ENCODE results near the gene CNOT6.
"Not testable (repeated sequence)": the region's sequence is repeated elsewhere in the genome, so short reads cannot be mapped to it uniquely, and the experiment has no call there.

The CNOT6 gene

DNA sequence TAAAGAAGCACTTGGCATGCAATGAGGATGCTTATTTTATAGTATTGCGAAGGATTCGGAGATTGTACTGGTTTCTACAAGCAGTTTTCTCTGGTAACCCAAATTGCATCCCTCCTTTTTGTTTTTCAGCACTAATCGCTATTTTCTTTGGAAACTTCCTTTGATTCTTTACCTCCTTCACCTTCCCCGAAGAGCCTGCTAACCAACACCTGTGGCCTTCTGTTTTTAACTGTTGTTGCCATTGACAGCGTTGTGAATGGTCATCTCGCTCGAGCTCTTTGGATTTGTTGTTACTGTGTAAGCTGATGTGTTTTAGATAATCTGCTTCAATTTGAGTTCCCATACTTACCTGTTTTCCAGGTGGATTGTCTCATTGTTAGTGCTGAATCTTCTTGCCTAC, 1.1 kb downstream of the CNOT6 start:
- H3K9me3 ChIP-seq = no peaks in the 10 kb centered on the region
- peak overlapping the region; percentile 90 for H3K4me3 ChIP-seq (ENCODE audit: low read depth, low read length)
- peaks cover 24% of the 10 kb centered on the region for H3K36me3 ChIP-seq
- no peak for DNase-seq
- TF ChIP-seq CTCF (IDR thresholded peaks at IDR 0.05; ENCODE audit: low read depth, low read length) = no peak
- no peaks in the 10 kb centered on the region for H3K27me3 ChIP-seq
- H3K4me1 ChIP-seq = no peaks in the 10 kb centered on the region

GRCh38 chr5:180495991-180496741, 2.0 kb downstream of the CNOT6 start:
- Histone ChIP-seq H3K4me1 (no peaks in the 10 kb centered on the region), H3K36me3 (peaks cover 24% of the 10 kb centered on the region), H3K4me3 (ENCODE audit: low read depth, low read length) (peak overlapping the region; percentile 90), H3K27me3 (no peaks in the 10 kb centered on the region), H3K9me3 (no peaks in the 10 kb centered on the region)
- no peak for TF ChIP-seq CTCF (IDR thresholded peaks at IDR 0.05; ENCODE audit: low read depth, low read length)
- DNase-seq = no peak

DNA sequence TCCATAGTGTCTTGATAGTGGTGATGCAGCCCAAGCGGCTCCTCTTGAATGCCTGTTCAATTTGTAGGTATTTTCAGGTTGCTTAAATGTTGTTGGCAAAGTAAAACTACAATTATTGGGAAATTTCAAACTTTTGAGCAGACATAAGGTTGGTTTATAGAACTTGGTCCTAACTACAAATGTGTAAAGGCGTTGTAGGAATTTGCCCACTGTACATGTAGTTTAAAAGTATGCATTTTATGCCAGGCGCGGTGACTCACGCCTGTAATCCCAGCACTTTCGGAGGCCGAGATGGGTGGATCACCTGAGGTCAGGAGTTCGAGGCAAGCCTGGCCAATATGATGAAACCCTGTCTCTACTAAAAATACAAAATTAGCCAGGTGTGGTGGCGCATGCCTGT, 2.6 kb downstream of the CNOT6 start:
- H3K27me3 ChIP-seq; H3K9me3 ChIP-seq; H3K4me3 ChIP-seq (ENCODE audit: low read depth, low read length); DNase-seq; H3K4me1 ChIP-seq: not testable (repeated sequence)
- peaks cover 24% of the 10 kb centered on the region for H3K36me3 ChIP-seq

DNA sequence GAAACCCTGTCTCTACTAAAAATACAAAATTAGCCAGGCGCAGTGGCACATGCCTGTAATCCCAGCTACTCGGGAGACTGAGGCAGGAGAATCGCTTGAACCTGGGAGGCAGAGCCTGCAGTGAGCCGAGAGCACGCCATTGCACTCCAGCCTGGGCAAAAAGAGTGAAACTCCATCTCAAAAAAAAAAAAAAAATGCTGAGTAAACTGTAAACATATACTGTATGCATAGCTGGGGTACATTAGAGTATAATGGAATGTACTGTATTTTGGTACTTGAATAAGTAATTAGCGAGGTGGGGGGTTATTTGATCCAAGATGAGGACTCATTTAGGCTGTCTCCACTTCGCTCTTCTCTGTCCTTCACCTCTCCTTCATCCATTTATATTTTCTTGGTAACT, 3.7 kb downstream of the CNOT6 start:
- peaks cover 24% of the 10 kb centered on the region for H3K36me3 ChIP-seq
- H3K27me3 ChIP-seq; H3K4me1 ChIP-seq; H3K4me3 ChIP-seq (ENCODE audit: low read depth, low read length); DNase-seq; H3K9me3 ChIP-seq: not testable (repeated sequence)

DNA sequence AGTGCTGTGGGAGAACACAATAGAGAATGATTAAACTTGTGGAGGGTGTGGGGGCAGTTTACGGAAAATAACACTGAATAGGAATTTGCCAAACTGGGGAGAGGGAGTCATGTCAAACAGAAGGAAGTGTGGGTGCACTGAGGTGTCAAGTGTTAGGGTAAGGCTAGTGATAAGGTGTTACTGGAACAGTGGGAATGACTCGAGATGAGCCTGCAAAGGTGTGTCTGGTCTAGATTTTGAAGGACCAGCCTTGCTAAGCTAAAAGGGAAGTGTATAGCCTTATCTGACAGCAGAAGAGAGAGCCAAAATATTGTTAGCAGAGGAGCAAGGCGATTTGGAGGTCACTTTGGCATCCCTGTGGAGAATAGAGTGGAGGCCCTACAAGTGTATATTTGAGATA, 4.2 kb downstream of the CNOT6 start:
- H3K9me3 ChIP-seq = no peaks in the 10 kb centered on the region
- no peaks in the 10 kb centered on the region for H3K4me1 ChIP-seq
- peaks cover 24% of the 10 kb centered on the region for H3K36me3 ChIP-seq
- no peak for TF ChIP-seq CTCF (IDR thresholded peaks at IDR 0.05; ENCODE audit: low read depth, low read length)
- no peak overlapping the region for H3K4me3 ChIP-seq (ENCODE audit: low read depth, low read length)
- no peak for DNase-seq
- H3K27me3 ChIP-seq = no peaks in the 10 kb centered on the region

- no peaks in the 10 kb centered on the region for H3K9me3 ChIP-seq
- peaks cover 29% of the 10 kb centered on the region for H3K36me3 ChIP-seq
- DNase-seq = no peak
- H3K4me1 ChIP-seq = no peaks in the 10 kb centered on the region
- no peak overlapping the region for H3K4me3 ChIP-seq (ENCODE audit: low read depth, low read length)
- H3K27me3 ChIP-seq = no peaks in the 10 kb centered on the region
- TF ChIP-seq CTCF (IDR thresholded peaks at IDR 0.05; ENCODE audit: low read depth, low read length) = no peak
Measured at GRCh38 chr5:180499684-180500083, 5.5 kb downstream of the CNOT6 start.

- not testable (repeated sequence) for H3K4me1 ChIP-seq; DNase-seq; H3K9me3 ChIP-seq; H3K4me3 ChIP-seq (ENCODE audit: low read depth, low read length); H3K27me3 ChIP-seq
- 0 out of 2 replicates have a peak, but pooled peaks have one; percentile 17 for TF ChIP-seq CTCF (IDR thresholded peaks at IDR 0.05; ENCODE audit: low read depth, low read length)
- peaks cover 29% of the 10 kb centered on the region for H3K36me3 ChIP-seq
Measured at GRCh38 chr5:180500300-180500699, 6.1 kb downstream of the CNOT6 start.
